Epithelial cell of prostate (primary cell): ENCODE results near the gene TNFRSF4.

Experiments
- DNase-seq: peaks from one replicate; pipeline ENCODE4 v3.0.0-alpha.2; 2011; ENCODE audit warnings: low read depth, low spot score
- H3K27ac ChIP-seq: fragments of 450-650 bp; 2 replicates; pipeline ENCODE4 v1.5.1; 2017; ENCODE audit warnings: mild to moderate bottlenecking

Gene TNFRSF4

DNA sequence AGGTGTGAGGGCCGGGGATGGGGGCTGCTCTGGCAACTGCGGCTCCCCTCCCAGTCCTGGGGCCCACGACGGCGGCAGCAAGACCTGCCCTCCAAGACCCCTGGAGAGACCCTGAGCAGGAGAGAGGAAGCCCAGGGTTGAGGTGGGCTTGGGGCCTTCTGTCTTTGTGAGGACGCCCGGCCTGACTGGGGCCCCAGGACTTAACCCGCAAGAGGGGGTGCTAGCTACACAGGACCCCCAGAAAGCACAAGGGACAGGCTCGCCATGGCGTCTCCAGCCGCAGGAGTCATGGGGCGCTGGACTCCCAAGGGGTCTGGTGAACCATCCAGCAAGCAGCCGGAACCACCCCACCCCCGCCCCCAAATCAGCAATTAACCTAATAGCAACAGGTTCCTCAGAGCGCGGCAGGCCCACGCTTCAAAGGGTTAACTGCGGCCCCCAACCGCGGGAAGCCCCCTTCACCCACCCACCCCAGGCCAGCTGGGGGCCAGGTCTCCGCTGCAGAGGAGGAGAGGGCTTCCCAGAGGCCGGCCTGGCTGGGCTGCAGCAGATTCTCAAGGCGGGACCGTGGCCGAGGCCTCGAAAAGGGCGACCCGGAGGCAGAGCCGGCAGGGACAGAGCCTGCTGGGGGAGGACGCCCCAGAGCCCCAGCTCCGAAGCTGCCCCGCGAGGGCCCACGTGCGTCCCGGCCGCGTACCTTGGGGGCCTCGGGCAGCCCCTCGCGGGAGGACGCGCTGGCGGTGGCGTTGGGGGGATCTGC lies 32.0 kb upstream of the TNFRSF4 start:
- DNase-seq = no peak
- no peak overlapping the region for H3K27ac ChIP-seq

- no peak overlapping the region for H3K27ac ChIP-seq
- DNase-seq = no peak
Measured at GRCh38 chr1:1245178-1245816, 31.3 kb upstream of the TNFRSF4 start.

DNA sequence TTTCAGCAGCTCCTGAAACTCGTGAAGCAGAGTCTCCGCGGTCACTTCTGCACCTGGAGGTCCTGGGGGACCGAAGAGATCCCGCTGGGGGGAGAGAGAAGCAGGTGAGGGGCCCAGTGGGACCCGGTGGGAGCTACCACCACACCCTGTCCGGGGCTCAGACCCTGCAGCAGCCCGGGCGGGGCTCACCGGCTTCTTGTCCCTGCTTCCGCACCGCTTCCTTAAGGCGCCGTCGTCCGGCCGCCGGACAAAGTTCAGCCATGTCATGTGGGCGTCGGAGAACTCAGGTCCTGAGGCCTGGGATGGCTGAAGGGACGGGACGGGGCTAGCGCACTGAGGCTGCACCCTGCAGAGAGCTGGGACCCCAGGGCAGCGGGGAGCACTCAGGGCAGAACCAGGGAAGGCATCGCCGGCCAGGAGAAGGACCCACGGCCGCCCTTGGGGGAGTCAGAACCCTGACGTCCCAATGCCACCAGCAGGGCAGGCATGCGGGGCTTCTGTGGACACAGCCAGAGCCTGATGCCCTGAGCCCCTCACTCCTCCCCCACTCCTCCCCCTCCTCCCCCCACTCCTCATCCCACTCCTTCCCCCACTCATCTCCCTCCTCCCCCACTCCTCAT lies 30.3 kb upstream of the TNFRSF4 start:
- no peak overlapping the region for H3K27ac ChIP-seq
- no peak for DNase-seq

GRCh38 chr1:1243807-1244191 lies 29.8 kb upstream of the TNFRSF4 start:
- no peak overlapping the region for H3K27ac ChIP-seq
- no peak for DNase-seq

GRCh38 chr1:1243266-1243660 lies 29.3 kb upstream of the TNFRSF4 start:
- DNase-seq = no peak
- no peak overlapping the region for H3K27ac ChIP-seq

- no peak overlapping the region for H3K27ac ChIP-seq
- DNase-seq = no peak
Measured at GRCh38 chr1:1242461-1243265, 28.7 kb upstream of the TNFRSF4 start.

- no peak for DNase-seq
- H3K27ac ChIP-seq = no peak overlapping the region
Measured at GRCh38 chr1:1241588-1242219, 27.8 kb upstream of the TNFRSF4 start.

GRCh38 chr1:1240822-1241587 lies 27.1 kb upstream of the TNFRSF4 start:
- no peak for DNase-seq
- no peak overlapping the region for H3K27ac ChIP-seq

GRCh38 chr1:1240348-1240732 lies 26.4 kb upstream of the TNFRSF4 start:
- DNase-seq = no peak
- no peak overlapping the region for H3K27ac ChIP-seq

GRCh38 chr1:1239614-1240347 lies 25.8 kb upstream of the TNFRSF4 start:
- H3K27ac ChIP-seq = no peak overlapping the region
- DNase-seq = no peak

DNA sequence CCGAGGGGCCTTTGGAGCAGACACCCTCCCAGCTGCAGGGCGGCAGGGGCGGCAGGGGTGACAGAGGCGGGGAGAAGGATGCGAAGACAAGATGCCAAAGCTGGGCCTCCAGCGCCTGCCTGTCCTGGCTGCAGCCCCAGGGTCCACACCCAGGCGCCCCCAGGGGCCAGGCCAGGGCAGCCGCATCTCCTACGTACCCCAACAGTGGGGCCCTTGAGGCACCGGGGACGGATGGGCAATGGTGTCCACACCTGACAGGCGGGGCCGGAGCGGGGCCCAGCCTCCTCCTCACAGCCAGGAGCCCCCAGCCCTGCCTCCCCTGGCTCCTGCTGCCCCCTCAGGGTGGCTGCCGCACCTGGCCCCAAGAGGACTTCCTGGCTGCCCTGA lies 25.3 kb upstream of the TNFRSF4 start:
- no peak overlapping the region for H3K27ac ChIP-seq
- no peak for DNase-seq

- no peak overlapping the region for H3K27ac ChIP-seq
- no peak for DNase-seq
Measured at GRCh38 chr1:1238702-1239178, 24.8 kb upstream of the TNFRSF4 start.

- H3K27ac ChIP-seq = peak overlapping the region; percentile 12
- no peak for DNase-seq
Measured at GRCh38 chr1:1237874-1238701, 24.1 kb upstream of the TNFRSF4 start.

GRCh38 chr1:1236945-1237873 lies 23.3 kb upstream of the TNFRSF4 start:
- peak overlapping the region; percentile 12 for H3K27ac ChIP-seq
- no peak for DNase-seq

DNA sequence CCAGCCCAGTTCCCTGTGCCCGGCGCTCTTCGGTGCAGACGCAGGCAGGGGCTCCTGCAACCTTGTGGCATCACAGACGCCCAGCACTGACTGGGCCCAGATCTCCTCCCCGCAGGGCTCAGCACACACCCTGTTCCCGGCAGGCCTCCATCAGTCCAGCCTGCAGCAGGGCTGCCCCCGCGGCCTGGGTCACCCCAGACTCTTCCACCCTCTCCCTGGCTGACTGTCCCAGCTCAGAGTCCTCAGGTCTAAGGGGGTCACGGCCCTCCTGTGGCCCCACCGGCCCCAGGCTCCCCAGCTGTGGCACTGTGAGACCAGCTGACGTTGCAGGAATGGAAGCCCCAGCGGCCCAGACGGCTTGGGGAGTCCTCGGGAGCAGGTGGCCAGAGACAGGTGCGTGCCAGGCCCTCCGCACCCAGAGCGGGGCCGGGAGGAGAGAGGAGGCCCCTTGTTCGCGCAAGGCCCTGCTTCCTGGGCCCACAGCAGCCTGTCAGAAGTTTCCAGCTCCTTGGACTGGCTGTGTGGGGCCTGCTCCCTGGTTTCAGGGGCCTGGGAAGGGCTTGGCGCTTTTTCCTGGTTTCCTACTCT lies 22.3 kb upstream of the TNFRSF4 start:
- DNase-seq = no peak
- no peak overlapping the region for H3K27ac ChIP-seq

- DNase-seq = no peak
- H3K27ac ChIP-seq = no peak overlapping the region
Measured at GRCh38 chr1:1235016-1235744, 21.2 kb upstream of the TNFRSF4 start.
